Esophagus muscularis mucosa (tissue), 4 donors: ENCODE data around the gene SFXN5. TPM values are rescaled to one million over a fixed set of nuclear protein-coding genes. Genes with fewer than 3 reads are reported as not detected.

Source experiments
- DNase-seq: peaks from one replicate; pipeline ENCODE4 v3.0.0-alpha.2; 2017; ENCODE audit errors: extremely low spot score
- H3K27ac ChIP-seq, 4 donors: fragments of 200-600 bp; sonication (generic); replicated peaks in 1 of 4; 1 replicate in 3 of 4; 2 replicates in 1 of 4; pipeline ENCODE4 v1.5.1; 2016 to 2019; ENCODE audit warnings: mild to moderate bottlenecking in 1 of 4
- H3K27me3 ChIP-seq, 4 donors: fragments of 200-600 bp; sonication (generic); one replicate each; pipeline versions ENCODE4 v1.5.1 to v1.6.0; 2016 to 2019
- H3K36me3 ChIP-seq, 4 donors: fragments of 200-600 bp; sonication (generic); one replicate each; pipeline ENCODE4 v1.5.1; 2016 to 2019
- H3K4me1 ChIP-seq, 4 donors: fragments of 200-600 bp; sonication (generic); one replicate each; pipeline ENCODE4 v1.5.1; 2016 to 2019
- H3K4me3 ChIP-seq, 4 donors: fragments of 200-600 bp; sonication (generic); 1 replicate in 2 of 4; 2 replicates in 2 of 4; pipeline ENCODE4 v1.5.1; 2016 to 2019; ENCODE audit warnings: mild to moderate bottlenecking in 4 of 4, moderate library complexity in 1 of 4
- H3K9me3 ChIP-seq, 4 donors: fragments of 200-600 bp; sonication (generic); 1 replicate in 3 of 4; 2 replicates in 1 of 4; pipeline ENCODE4 v1.5.1; 2016 to 2019
- CTCF ChIP-seq, 3 experiments: fragments of 200-600 bp in 2 of 3; fragments of 450-650 bp in 1 of 3; sonication (generic) in 2 of 3; IDR thresholded peaks; one replicate each; pipeline ENCODE4 v1.5.1; 2017 to 2019; ENCODE audit warnings: antibody characterized with exemption in 3 of 3, mild to moderate bottlenecking in 2 of 3, moderate library complexity in 1 of 3
- EP300 ChIP-seq: sonication (generic); formaldehyde crosslinking; IDR thresholded peaks from one replicate; pipeline ENCODE4 v1.6.1; 2017; ENCODE audit warnings: antibody characterized with exemption
- POLR2A ChIP-seq: fragments of 450-650 bp; IDR thresholded peaks from one replicate; pipeline ENCODE4 v1.6.1; 2017; ENCODE audit warnings: antibody characterized with exemption, moderate library complexity, mild to moderate bottlenecking, low read depth
- POLR2AphosphoS5 ChIP-seq, 2 donors: sonication (generic); formaldehyde crosslinking; IDR thresholded peaks; one replicate each; pipeline ENCODE4 v1.6.1; 2017; ENCODE audit warnings: antibody characterized with exemption in 2 of 2
- WGBS: methylation state at CpG from one replicate; pipeline ENCODE4 v1.1.5; 2018; 5-methylcytosine and 5-hydroxymethylcytosine counted together
- intact Hi-C: fragments of 100-400 bp; cut with DNase I; formaldehyde crosslinking; loops from one replicate; pipeline ENCODE4 v1.15.1; 2023
- total RNA-seq, 4 donors: library from RNA; depleted of rRNA; stranded (reverse); fragments of >200 nt; gene quantifications; one replicate each; pipeline versions ENCODE4 v1.1.0 to v1.2.1, GENCODE V29; 2016

SFXN5 gene
- total RNA-seq, 4 donors from 2014 or later: 5.8 to 10.0 (median 6.8) TPM

- Histone ChIP-seq H3K27me3 (no peaks in the 10 kb centered on the region), H3K27ac (no peak overlapping the region), H3K36me3 (peaks cover 0 to 49% (median 22%) of the 10 kb centered on the region in 4 donors), H3K9me3 (no peaks in the 10 kb centered on the region), H3K4me1 (no peaks in the 10 kb centered on the region), H3K4me3 (no peak overlapping the region)
- intact Hi-C loops: no loop called here
- TF ChIP-seq POLR2AphosphoS5 (IDR thresholded peaks at IDR 0.05) (no peak), EP300 (no peak), CTCF (IDR thresholded peaks at IDR 0.05) (no peak), POLR2A (no peak)
- no peak for DNase-seq
- WGBS: 57% methylated on average over 3 of the region's 13 CpGs
Measured at GRCh38 chr2:72999729-73000725, 71.5 kb downstream of the SFXN5 start.

- TF ChIP-seq POLR2A (no peak), EP300 (no peak)
- H3K9me3 ChIP-seq: no peaks in the 10 kb centered on the region
- DNase-seq: no peak
- H3K36me3 ChIP-seq: peaks cover 0 to 45% (median 22%) of the 10 kb centered on the region in 4 donors
- intact Hi-C loops: no loop called here
- H3K27me3 ChIP-seq: no peaks in the 10 kb centered on the region
- no peak overlapping the region for H3K27ac ChIP-seq
- H3K4me3 ChIP-seq: no peak overlapping the region
- no peaks in the 10 kb centered on the region for H3K4me1 ChIP-seq
- 90% methylated on average over 4 of the region's 4 CpGs for WGBS
Measured at GRCh38 chr2:72998724-72999123, 72.8 kb downstream of the SFXN5 start.

DNA sequence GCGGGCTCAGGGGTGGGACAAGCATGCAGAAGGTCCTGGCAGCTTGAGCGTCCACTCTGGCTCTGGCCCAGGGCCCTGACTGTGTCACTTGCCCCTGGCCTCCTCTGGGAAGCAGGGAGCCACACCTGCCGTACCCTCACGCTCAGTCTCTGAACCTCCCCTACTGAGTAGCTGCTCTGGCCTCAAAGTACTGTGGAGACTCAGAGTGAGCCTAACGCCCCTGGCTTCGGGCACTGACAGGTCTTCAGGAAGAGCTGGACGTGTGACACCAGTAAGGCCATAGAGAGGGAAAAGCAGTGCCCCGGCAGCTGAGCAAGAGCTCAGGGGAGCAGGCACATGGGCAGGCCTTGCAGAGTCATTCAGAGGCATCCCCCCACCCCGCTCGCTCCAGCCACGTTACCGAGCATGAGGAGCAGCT is 73.3 kb downstream of the SFXN5 start:
- peaks cover 0 to 45% (median 22%) of the 10 kb centered on the region in 4 donors for H3K36me3 ChIP-seq
- DNase-seq: no peak
- TF ChIP-seq CTCF (IDR thresholded peaks at IDR 0.05) (no peak), POLR2AphosphoS5 (IDR thresholded peaks at IDR 0.05) (no peak)

GRCh38 chr2:72996117-72996502 is 75.4 kb downstream of the SFXN5 start:
- Histone ChIP-seq H3K4me1 (no peaks in the 10 kb centered on the region), H3K27me3 (no peaks in the 10 kb centered on the region), H3K4me3 (no peak overlapping the region), H3K36me3 (peaks cover 0 to 42% (median 19%) of the 10 kb centered on the region in 4 donors), H3K9me3 (no peaks in the 10 kb centered on the region), H3K27ac (no peak overlapping the region)
- 97% methylated on average over 5 of the region's 7 CpGs for WGBS
- intact Hi-C loops: no loop called here
- TF ChIP-seq POLR2AphosphoS5 (IDR thresholded peaks at IDR 0.05): no peak
- no peak for TF ChIP-seq POLR2A
- TF ChIP-seq EP300: no peak
- TF ChIP-seq CTCF (IDR thresholded peaks at IDR 0.05): no peak
- no peak for DNase-seq

More for the DNA sequence above, 73.3 kb downstream of the SFXN5 start:
- Histone ChIP-seq H3K27ac (no peak overlapping the region), H3K9me3 (no peaks in the 10 kb centered on the region), H3K4me1 (no peaks in the 10 kb centered on the region), H3K4me3 (no peak overlapping the region), H3K27me3 (no peaks in the 10 kb centered on the region)
- WGBS: 95% methylated on average over 12 of the region's 12 CpGs
- intact Hi-C loops: no loop called here

DNA sequence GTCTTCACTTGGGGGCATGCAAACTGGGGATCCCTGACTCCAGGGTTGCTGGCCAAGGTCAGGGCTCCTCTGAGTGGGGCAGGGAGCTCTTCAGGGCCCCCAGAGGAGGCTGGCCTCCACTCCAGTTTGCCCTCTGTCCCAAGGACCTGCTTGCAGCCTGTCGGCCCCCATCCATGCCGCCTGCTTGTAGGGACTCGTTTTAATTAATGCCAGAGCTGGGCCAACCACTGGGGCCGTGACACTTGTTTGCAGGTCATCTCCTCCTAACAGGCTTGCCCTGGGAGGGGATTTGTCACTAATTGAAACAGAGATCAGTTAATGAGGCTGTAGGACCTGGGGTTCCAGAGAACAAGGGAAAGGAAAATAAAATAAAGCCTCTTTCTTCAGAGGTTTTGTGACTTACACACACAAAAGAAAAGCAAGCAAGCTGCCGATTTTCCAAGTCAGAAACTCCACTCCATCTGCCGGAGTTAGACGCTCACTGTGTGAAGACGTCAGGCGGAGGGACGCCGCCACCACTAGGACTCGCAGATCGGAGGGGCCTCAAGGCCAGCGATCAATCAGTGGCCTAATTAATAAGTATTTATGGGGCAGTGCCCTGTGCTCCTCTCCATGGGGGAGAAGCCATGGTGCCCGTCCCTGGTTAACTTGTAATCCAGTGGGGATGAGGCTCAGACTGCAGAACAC is 75.9 kb downstream of the SFXN5 start:
- WGBS: 81% methylated on average over 15 of the region's 15 CpGs
- TF ChIP-seq EP300 (no peak), POLR2A (no peak), POLR2AphosphoS5 (IDR thresholded peaks at IDR 0.05) (no peak), CTCF (IDR thresholded peaks at IDR 0.05) (no peak)
- Histone ChIP-seq H3K9me3 (no peaks in the 10 kb centered on the region), H3K4me3 (no peak overlapping the region), H3K27ac (no peak overlapping the region), H3K36me3 (peaks cover 0 to 39% (median 15%) of the 10 kb centered on the region in 4 donors), H3K27me3 (no peaks in the 10 kb centered on the region), H3K4me1 (no peaks in the 10 kb centered on the region)
- DNase-seq: no peak
- intact Hi-C loops: no loop called here
